ENCODE results near the gene NR2F1-AS1.

GRCh38 chr5:93359960-93360305 is 221.1 kb downstream of the NR2F1-AS1 start:
- no peak for TF ChIP-seq CTCF (conservative IDR thresholded peaks at IDR 0.05; ENCODE audit: low read depth, low read length)
- TF ChIP-seq EZH2phosphoT487 (IDR thresholded peaks at IDR 0.05; ENCODE audit: borderline replicate concordance, low read length), result no peak
- TF ChIP-seq EZH2 (IDR thresholded peaks at IDR 0.05; ENCODE audit: low read length, unreplicated experiment), result no peak

Data from PC-3 (cell line).